ENCODE measurements around the gene CPNE5.
A peak's percentile ranks its signal among the peaks of the same experiment; 100 is the strongest.

CPNE5 gene

DNA sequence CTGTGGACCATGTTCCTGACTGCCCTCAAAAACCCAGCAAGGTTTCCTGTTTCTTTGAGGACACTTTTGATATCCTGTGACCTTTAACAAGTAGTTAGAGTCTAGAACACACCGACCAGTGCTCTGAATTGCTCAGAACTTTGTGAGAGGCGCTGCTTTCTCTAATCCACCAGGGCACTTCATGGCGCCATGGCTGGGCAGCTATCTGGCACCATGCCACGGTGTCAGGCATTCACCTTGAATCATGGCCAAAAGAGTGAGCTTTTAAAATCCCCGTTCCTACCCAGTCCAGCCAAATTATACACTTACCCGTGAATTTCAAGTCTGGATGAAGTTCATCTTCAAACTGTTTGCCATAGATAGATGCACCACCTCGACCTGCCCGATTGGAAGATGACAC, 17.0 kb upstream of the CPNE5 start:
- DNase-seq, result no peak

DNA sequence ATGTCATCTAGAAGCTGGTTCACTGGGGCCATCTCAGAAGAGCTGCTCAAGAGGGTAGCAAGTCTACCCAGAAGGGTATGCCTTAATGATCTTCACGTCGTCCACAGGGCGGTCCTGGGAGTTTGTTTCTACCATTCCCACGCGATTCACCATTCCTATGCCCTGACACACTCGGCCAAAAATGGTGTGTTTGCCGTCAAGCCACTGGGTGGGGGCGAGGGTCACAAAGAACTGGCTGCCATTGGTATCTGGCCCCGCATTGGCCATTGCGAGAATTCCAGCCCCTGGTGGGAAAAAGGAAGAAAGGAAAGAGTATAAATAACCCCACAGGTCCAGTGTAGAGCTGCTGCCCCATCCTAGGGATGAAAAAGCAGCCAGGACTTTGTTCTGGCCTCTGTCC, 16.5 kb upstream of the CPNE5 start:
- DNase-seq, result no peak

GRCh38 chr6:36853325-36853724, 14.1 kb upstream of the CPNE5 start:
- DNase-seq, result peak in 1 of 2 donors; percentile 47

DNA sequence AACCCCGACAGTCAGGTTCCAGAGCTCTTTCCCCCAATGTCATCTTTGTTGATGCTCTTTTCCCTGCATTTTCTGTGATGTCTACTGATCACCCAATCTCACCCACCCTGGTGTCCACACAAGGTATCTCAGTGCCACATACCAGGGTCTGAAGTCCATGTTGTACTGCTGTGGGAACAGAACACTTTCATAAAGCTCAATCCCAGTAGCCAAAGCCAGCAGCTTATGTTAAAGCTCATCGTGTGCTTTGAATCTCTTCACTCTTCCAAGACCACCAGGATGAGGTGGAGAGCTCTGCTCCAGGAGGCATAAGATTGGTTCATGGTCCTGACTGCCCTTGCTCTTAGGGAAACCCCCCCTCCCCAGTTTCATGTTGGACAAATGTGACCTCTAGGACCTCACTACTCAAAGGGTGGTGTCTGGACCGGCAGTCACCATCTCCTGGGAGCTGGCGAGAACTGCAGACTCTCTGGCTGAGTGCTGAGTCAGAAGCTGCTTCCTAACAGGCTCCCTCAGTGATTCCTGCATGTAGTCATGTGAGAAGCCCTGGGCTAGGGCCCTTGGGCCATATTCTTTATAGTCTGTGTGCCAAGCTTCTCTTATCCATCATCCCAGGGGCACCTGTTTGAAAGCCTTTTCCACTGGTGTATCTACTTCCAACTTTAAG, 13.4 kb upstream of the CPNE5 start:
- DNase-seq, result no peak

DNA sequence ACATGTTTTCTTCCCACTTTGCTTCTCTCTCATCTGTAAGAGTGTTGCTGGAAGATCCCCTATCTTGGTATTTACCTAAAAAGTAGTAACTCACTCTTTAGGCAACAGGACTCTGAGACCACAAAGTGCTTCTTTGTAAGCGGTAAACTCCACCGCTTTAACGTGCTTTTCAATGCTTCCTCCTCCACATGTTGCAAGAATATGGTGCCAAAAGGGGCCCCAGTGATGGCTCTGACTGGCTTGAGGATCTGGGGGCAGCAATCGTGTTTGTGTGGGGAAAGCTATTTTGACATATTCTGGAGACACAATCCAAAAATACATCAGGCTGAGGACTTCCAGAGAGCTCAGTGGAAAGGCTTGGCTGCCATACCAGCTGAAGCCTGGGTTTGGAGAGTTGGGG, 12.4 kb upstream of the CPNE5 start:
- DNase-seq, result no peak

- DNase-seq, result peak in 1 of 2 donors; percentile 54
These were observed 11.9 kb upstream of the CPNE5 start for GRCh38 chr6:36851149-36851614.

GRCh38 chr6:36850021-36850420, 10.8 kb upstream of the CPNE5 start:
- DNase-seq, result no peak

DNA sequence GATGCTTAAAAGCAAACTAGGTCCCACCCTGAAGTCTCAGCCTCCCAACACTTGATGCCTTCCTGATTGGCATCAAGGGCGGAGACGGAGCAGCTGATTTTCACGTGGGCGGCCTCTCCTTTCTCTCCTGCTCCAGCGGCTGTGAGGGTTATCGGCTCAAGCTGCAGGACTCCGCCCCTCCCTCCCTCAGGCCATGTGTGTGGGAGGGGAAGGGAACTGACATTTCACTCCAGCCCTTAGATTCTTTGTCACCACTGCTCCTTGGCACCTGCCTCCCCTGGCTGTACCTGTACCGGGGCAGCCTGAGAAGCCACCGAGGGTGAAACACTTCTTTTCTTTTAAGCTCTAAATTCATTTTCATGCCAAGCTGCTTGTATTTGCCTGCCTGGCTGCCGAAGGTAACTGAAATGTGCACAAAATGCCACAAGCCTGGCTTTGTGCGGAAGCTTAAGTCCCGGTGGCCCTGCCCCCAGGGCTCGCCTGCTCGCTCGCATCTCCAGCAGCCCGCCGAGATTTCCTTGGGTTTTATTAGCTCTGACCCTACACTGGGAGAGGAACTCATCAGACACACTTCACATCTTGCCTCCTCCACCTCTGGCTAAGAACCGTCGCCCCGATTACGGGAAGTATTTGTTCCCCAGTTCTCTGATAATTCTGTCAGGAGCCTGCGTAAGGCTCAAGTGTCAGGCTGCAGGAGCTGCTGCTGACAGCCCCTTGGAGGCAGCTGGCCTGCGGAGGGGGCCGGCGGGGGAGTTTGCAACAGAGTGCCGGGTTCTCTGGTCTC, 9.6 kb upstream of the CPNE5 start:
- no peak for DNase-seq

- DNase-seq, result no peak
These were observed 8.7 kb upstream of the CPNE5 start for GRCh38 chr6:36847991-36848390.

GRCh38 chr6:36847152-36847551, 7.9 kb upstream of the CPNE5 start:
- DNase-seq, result no peak

DNA sequence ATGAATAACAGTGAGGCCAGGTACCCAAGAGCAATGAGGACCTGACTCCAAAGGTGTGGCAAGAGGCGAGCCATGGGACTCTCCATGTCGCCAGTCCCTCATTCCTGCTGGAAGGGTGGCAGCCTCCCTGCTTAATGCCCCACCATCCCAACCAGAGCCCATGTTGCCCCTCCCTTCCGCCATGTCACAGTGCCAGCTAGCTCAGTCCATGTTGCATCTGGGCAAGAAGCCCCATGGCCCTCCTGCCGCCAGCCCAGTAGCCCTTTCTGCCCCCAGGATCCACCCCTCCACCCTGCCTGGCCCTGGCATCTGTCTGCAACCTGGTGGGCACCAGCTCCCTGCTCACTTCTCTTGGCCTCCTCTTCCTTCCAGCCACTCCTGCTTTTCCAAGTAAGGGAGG, 6.0 kb upstream of the CPNE5 start:
- no peak for DNase-seq

- DNase-seq, result no peak
These were observed 5.3 kb upstream of the CPNE5 start for GRCh38 chr6:36844232-36845170.

GRCh38 chr6:36843170-36843569, 3.9 kb upstream of the CPNE5 start:
- DNase-seq, result no peak

GRCh38 chr6:36841756-36842155, 2.5 kb upstream of the CPNE5 start:
- DNase-seq, result no peak

GRCh38 chr6:36840432-36841403, 1.5 kb upstream of the CPNE5 start:
- peak; percentile 20 to 28 for DNase-seq

DNA sequence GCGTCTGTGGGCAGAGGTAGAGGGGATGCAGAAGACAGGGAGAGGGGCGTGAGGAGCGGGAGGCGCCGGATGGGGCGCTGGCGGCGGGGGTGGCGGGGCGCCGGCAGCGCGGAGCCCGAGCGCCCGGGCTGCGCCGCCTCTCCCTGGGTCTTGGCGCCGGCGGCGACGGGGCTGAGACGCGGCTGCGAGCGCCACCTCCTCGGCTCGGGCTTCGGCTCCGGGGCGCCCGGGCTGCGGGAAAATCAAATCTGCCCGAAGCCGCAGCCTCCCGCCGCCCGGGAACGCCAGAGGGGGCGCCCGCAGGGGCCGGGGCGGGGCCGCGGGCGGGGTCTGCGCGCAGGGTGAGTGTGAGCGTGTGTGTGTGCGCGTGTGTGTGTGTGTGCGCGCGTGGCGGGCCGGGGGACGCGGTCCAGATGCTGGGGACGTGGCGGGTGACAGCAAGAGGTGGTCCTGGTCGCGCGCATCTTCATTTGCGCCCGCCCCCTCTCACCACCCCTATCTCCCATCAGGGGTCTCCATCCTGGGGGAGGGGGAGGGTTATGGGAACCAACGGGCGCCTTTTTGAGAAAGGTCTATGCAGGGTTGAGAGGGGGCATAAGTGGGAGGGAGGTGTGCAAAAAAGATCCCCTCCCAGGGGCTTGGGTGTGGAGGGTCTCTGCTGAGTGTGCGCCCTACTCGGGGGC, 646 bp upstream of the CPNE5 start:
- peak; percentile 32 to 54 for DNase-seq

DNA sequence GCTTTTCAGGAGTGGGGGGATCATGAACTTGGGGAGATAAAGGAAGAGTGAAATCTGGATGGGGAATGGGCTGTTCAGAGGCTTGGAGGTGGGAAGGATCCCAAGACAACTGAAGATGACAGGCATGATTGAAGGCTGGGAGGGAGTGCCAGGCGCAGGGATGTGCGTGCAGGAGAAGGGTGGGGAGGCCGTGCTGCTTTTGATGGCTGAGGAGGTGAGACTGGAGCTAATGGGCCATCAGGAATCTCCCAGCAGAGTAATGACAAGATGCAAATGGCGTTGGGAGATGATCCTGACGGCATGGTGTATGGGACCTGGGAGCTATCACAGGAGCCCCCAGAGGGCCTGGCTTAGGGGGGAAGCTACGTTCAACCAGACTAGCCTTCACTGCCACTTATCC, 1.6 kb downstream of the CPNE5 start:
- DNase-seq, result no peak

- no peak for DNase-seq
These were observed 2.3 kb downstream of the CPNE5 start for GRCh38 chr6:36837022-36837339.

DNA sequence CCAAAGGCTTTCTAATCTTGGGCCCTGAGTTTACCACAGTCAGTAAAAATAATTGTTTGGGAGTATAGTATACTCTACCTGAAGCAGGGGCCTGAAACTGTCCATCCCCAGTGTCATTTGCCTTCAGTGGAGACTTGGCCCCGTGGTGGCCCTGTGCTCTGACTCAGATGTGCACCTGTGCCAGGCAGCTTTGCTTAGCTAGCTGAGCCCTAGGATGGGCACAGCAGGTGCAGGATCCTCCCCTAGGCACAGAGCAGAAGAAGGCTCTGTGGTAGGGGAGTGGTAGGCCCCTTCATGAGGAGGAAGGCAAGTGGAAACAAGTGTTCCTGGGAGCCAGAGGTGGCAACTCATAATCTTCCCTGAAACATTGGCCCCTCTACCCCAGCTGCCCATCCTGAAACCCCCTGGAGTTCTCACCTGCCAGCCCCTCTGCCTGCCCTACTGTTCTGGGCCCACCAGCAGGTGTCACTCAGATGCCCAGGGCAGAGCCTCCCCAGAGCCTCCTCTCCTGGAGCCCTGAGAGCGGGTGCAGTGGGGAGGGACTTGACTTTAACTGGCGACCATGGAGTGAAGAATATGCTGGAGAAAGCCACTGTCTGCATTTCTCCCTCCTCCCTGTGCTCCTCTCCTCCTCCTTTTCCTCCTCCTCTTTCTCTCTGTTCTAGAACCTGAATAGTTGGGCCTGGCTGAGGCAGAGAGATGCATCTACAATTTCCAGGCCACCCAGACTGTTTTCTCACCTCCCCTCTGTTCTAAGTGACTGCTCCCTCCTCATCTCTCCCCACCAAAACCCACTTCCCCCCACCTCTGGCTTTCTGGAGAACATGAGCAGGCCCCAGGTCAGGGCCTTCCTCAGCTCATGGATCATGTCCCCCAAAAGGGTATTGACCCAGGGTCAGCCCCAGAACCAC, 2.9 kb downstream of the CPNE5 start:
- DNase-seq, result no peak

GRCh38 chr6:36834576-36835341, 4.5 kb downstream of the CPNE5 start:
- no peak for DNase-seq

Data from CD4-positive, alpha-beta T cell treated with Interleukin-1 beta for 1 hour (primary cell).